ENCODE data around the gene PRPSAP2. TPM values are rescaled to one million over a fixed set of nuclear protein-coding genes. Genes with fewer than 3 reads are reported as not detected.

PRPSAP2 gene
- total and polyA plus RNA-seq, 2 donors (not counting 3 experiments of a cell fraction or from before 2014, with no cell fraction given): 22.2 to 38.5 TPM

- no peaks in the 10 kb centered on the region for H3K9me1 ChIP-seq (replicated peaks; ENCODE audit: control insufficient read depth, extremely low read depth, insufficient read depth, low read length)
- peaks cover 3% of the 10 kb centered on the region for H3K79me2 ChIP-seq (ENCODE audit: control insufficient read depth, insufficient read depth, low read length)
- dilution Hi-C loops (cut with MboI; ENCODE audit: extremely low pct_ligation_motif_present, low sequenced_read_pairs) (no loop called here), intact Hi-C loops (cut with micrococcal nuclease) (no loop called here)
- TF ChIP-seq MAX (IDR thresholded peaks at IDR 0.05; ENCODE audit: insufficient read depth, insufficient read length): no peak
- no peak for TF ChIP-seq POLR2AphosphoS5 (IDR thresholded peaks at IDR 0.05; ENCODE audit: insufficient read depth, low read depth, low read length)
- no peak for TF ChIP-seq POLR2A (IDR thresholded peaks at IDR 0.05; ENCODE audit: low read depth, low read length)
- no peak for TF ChIP-seq EZH2 (IDR thresholded peaks at IDR 0.05; ENCODE audit: borderline replicate concordance, low read depth, low read length, severe bottlenecking)
- no peak for TF ChIP-seq JUN (IDR thresholded peaks at IDR 0.05; ENCODE audit: borderline replicate concordance, insufficient read depth, insufficient read length, low read depth)
- no peak for TF ChIP-seq GATA2 (IDR thresholded peaks at IDR 0.05; ENCODE audit: insufficient read depth, insufficient read length, low read depth, low read length)
- no peak for TF ChIP-seq MYC (IDR thresholded peaks at IDR 0.05; ENCODE audit: low read depth, low read length)
- no peak for TF ChIP-seq FOS (IDR thresholded peaks at IDR 0.05; ENCODE audit: borderline replicate concordance, insufficient read depth, low read length)
- TF ChIP-seq, protein P1, sequence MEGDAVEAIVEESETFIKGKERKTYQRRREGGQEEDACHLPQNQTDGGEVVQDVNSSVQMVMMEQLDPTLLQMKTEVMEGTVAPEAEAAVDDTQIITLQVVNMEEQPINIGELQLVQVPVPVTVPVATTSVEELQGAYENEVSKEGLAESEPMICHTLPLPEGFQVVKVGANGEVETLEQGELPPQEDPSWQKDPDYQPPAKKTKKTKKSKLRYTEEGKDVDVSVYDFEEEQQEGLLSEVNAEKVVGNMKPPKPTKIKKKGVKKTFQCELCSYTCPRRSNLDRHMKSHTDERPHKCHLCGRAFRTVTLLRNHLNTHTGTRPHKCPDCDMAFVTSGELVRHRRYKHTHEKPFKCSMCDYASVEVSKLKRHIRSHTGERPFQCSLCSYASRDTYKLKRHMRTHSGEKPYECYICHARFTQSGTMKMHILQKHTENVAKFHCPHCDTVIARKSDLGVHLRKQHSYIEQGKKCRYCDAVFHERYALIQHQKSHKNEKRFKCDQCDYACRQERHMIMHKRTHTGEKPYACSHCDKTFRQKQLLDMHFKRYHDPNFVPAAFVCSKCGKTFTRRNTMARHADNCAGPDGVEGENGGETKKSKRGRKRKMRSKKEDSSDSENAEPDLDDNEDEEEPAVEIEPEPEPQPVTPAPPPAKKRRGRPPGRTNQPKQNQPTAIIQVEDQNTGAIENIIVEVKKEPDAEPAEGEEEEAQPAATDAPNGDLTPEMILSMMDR (IDR thresholded peaks at IDR 0.05; ENCODE audit: extremely low read depth in 1 of 2, insufficient read depth in 1 of 2, low read depth in 1 of 2, low read length in 2 of 2): no peak
- ChIA-PET CTCF (interaction anchor here (1.2 kb wide), 1 partner anchor 64 kb away, joined by 3 read pairs; no protein-coding TSS in a partner anchor), POLR2A (no interaction called here)
- no peaks in the 10 kb centered on the region for H3K9me3 ChIP-seq (replicated peaks; ENCODE audit: control insufficient read depth, insufficient read depth, low read length)
- DNase-seq (ENCODE audit: low read depth, low spot score) (no peak), FAIRE-seq (no peak)
- BruUV-seq (replicated peaks): no TSS peak
- no peak overlapping the region for H3K4me2 ChIP-seq (ENCODE audit: insufficient read depth, low read length)
- H4K20me1 ChIP-seq (replicated peaks; ENCODE audit: control insufficient read depth, extremely low read depth, insufficient read depth, low read length): no peaks in the 10 kb centered on the region
- no peak overlapping the region for H3K9ac ChIP-seq (replicated peaks; ENCODE audit: extremely low read depth, insufficient read depth, low read length)
- no peak overlapping the region for H3K4me3 ChIP-seq (replicated peaks in 1 of 3; ENCODE audit: insufficient read depth in 1 of 3, low read depth in 1 of 3, low read length in 3 of 3)
- H3K27me3 ChIP-seq (ENCODE audit: control insufficient read depth in 2 of 2, insufficient read depth in 2 of 2, low read length in 2 of 2): no peaks in the 10 kb centered on the region
- no peak overlapping the region for H3K27ac ChIP-seq (ENCODE audit: insufficient read depth, low read depth, low read length)
- no peak overlapping the region for H2AFZ ChIP-seq (ENCODE audit: low read depth, low read length)
- no peaks in the 10 kb centered on the region for H3K36me3 ChIP-seq (ENCODE audit: control insufficient read depth in 2 of 2, extremely low read depth in 1 of 2, insufficient read depth in 2 of 2, low read length in 2 of 2)
- peaks cover 15% of the 10 kb centered on the region for H3K4me1 ChIP-seq (ENCODE audit: control insufficient read depth, extremely low read depth, insufficient read depth, low read length)
Observed at GRCh38 chr17:18896947-18897346, 39.0 kb downstream of the PRPSAP2 start.
